Chondrocyte (in vitro differentiated cells): ENCODE data around the gene BACE2. TPM values are rescaled to one million over a fixed set of nuclear protein-coding genes. Genes with fewer than 3 reads are reported as not detected.

Source experiments
- DNase-seq: peaks from one replicate; pipeline ENCODE4 v3.0.0; 2021; ENCODE audit warnings: mixed read lengths, low spot score
- H3K27ac Mint-ChIP-seq: one replicate; pipeline ENCODE4 v1.8.0; 2021; ENCODE audit warnings: mild to moderate bottlenecking, moderate library complexity, mixed read lengths; ENCODE audit not compliant: unreplicated experiment
- H3K27me3 Mint-ChIP-seq: 2 replicates; pipeline ENCODE4 v1.8.0; 2021; ENCODE audit warnings: low read depth, mixed read lengths
- H3K36me3 Mint-ChIP-seq: 2 replicates; pipeline ENCODE4 v1.8.0; 2021; ENCODE audit warnings: low read depth, mixed read lengths
- H3K4me1 Mint-ChIP-seq: 2 replicates; pipeline ENCODE4 v1.8.0; 2021; ENCODE audit warnings: low read depth, mild to moderate bottlenecking, mixed read lengths
- H3K4me3 Mint-ChIP-seq: one replicate; pipeline ENCODE4 v1.8.0; 2021; ENCODE audit warnings: mild to moderate bottlenecking, moderate library complexity, mixed read lengths; ENCODE audit not compliant: unreplicated experiment
- H3K9me3 Mint-ChIP-seq: 2 replicates; pipeline ENCODE4 v1.8.0; 2021; ENCODE audit warnings: low read depth, mixed read lengths
- CTCF ChIP-seq: fragments of 200-600 bp; sonication (generic); IDR thresholded peaks from 2 replicates; pipeline ENCODE4 v1.5.0; 2021; ENCODE audit warnings: antibody characterized with exemption, mild to moderate bottlenecking, moderate library complexity
- total RNA-seq: library from RNA; stranded (reverse); gene quantifications from 3 replicates; pipeline ENCODE4 v1.2.1, GENCODE V29; 2021

Gene BACE2
- total RNA-seq, 1 donor from 2014 or later, result 77.9 TPM

DNA sequence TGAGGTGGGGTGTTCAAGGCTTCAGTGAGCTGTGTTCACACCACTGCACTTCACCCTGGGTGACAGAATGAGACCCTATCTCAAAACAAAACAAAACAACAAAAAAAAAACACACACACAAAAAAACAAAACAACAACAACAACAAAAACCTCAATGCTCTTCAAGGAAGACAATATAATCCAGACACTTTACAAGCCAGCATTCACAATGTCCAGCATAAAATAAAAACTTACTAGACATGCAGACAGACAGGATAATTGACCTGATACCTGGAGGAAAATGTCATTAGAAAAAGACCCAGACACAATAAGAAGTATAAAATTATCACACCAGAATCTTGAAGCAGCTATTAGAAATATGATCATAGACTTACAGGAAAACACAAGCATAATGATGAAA, 39.0 kb upstream of the BACE2 start:
- Mint-ChIP-seq H3K4me3 (no peak overlapping the region), H3K27ac (no peak overlapping the region), H3K36me3 (no peaks in the 10 kb centered on the region), H3K9me3 (peaks cover 6% of the 10 kb centered on the region), H3K27me3 (peaks cover 3% of the 10 kb centered on the region), H3K4me1 (peaks cover 12% of the 10 kb centered on the region)
- TF ChIP-seq CTCF, result no peak
- DNase-seq, result no peak

GRCh38 chr21:41130883-41131282, 37.1 kb upstream of the BACE2 start:
- no peak for DNase-seq
- Mint-ChIP-seq H3K9me3 (peaks cover 6% of the 10 kb centered on the region), H3K4me1 (peaks cover 2% of the 10 kb centered on the region), H3K36me3 (no peaks in the 10 kb centered on the region), H3K27ac (no peak overlapping the region), H3K27me3 (peaks cover 3% of the 10 kb centered on the region), H3K4me3 (no peak overlapping the region)
- no peak for TF ChIP-seq CTCF

- no peak for DNase-seq
- Mint-ChIP-seq H3K27ac (no peak overlapping the region), H3K9me3 (peaks cover 5% of the 10 kb centered on the region), H3K4me3 (no peak overlapping the region), H3K4me1 (peaks cover 2% of the 10 kb centered on the region), H3K36me3 (no peaks in the 10 kb centered on the region), H3K27me3 (peaks cover 4% of the 10 kb centered on the region)
- TF ChIP-seq CTCF, result peak; percentile 81
Observed at GRCh38 chr21:41133874-41134522, 34.0 kb upstream of the BACE2 start.

GRCh38 chr21:41135746-41136145, 32.2 kb upstream of the BACE2 start:
- Mint-ChIP-seq H3K36me3 (no peaks in the 10 kb centered on the region), H3K27ac (no peak overlapping the region), H3K9me3 (no peaks in the 10 kb centered on the region), H3K4me3 (no peak overlapping the region), H3K27me3 (peaks cover 4% of the 10 kb centered on the region), H3K4me1 (peaks cover 6% of the 10 kb centered on the region)
- DNase-seq, result no peak
- TF ChIP-seq CTCF, result no peak

DNA sequence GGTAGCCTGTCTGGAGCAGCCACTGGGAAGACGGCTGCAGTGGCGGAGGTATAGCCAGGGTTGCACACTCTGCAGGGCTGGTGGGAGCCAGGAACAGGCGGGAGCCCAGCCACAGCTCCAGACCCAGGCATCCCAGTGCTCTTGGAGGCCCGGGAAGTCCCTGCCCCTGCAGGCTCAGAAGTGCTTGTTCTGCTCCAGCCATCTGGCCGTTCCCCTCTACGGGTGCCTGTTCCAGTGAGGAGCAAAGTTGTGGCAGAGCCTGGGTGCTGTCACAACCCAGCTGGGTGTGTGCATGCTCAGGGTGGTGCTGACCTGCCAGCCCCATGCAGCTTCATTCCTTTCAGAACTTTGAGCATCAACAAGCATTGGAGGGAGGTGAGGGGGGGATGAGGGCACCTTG, 31.7 kb upstream of the BACE2 start:
- no peak for DNase-seq
- Mint-ChIP-seq H3K36me3 (no peaks in the 10 kb centered on the region), H3K9me3 (no peaks in the 10 kb centered on the region), H3K4me1 (peaks cover 12% of the 10 kb centered on the region), H3K4me3 (no peak overlapping the region), H3K27ac (no peak overlapping the region), H3K27me3 (peaks cover 4% of the 10 kb centered on the region)
- no peak for TF ChIP-seq CTCF
